Esophagus mucosa (tissue), 1 donor: ENCODE results near the gene RAP1A. TPM values are rescaled to one million over a fixed set of nuclear protein-coding genes. Genes with fewer than 3 reads are reported as not detected.
"Not testable (repeated sequence)": the region's sequence is repeated elsewhere in the genome, so short reads cannot be mapped to it uniquely, and the experiment has no call there.

Experiments
- ATAC-seq: fragments of 200-7000 bp; cut with Tn5 transposase; one replicate; pipeline ENCODE4 v1.9.1; 2020
- total RNA-seq: library from RNA; stranded (reverse); gene quantifications from one replicate; pipeline ENCODE4 v1.2.4, GENCODE V29; 2023
- donor health status: DM: yes; HTN: yes; CAD: no.

RAP1A gene
- total RNA-seq, 1 donor from 2014 or later = 36.0 TPM

GRCh38 chr1:111598544-111598943 lies 21.0 kb upstream of the RAP1A start:
- no peak for ATAC-seq

- no peak for ATAC-seq
Observed at GRCh38 chr1:111599781-111600693, 19.6 kb upstream of the RAP1A start.

- ATAC-seq = no peak
Observed at GRCh38 chr1:111600886-111601386, 18.7 kb upstream of the RAP1A start.

GRCh38 chr1:111602302-111602701 lies 17.3 kb upstream of the RAP1A start:
- no peak for ATAC-seq

GRCh38 chr1:111602974-111603373 lies 16.6 kb upstream of the RAP1A start:
- no peak for ATAC-seq

- peak; percentile 61 for ATAC-seq
Observed at GRCh38 chr1:111603979-111604378, 15.6 kb upstream of the RAP1A start.

GRCh38 chr1:111604931-111605330 lies 14.7 kb upstream of the RAP1A start:
- no peak for ATAC-seq

- no peak for ATAC-seq
Observed at GRCh38 chr1:111605576-111605975, 14.0 kb upstream of the RAP1A start.

GRCh38 chr1:111606457-111607215 lies 13.0 kb upstream of the RAP1A start:
- ATAC-seq = not testable (repeated sequence)

- ATAC-seq = not testable (repeated sequence)
Observed at GRCh38 chr1:111608528-111608927, 11.1 kb upstream of the RAP1A start.

GRCh38 chr1:111611986-111612385 lies 7.6 kb upstream of the RAP1A start:
- no peak for ATAC-seq

GRCh38 chr1:111615870-111616715 lies 3.5 kb upstream of the RAP1A start:
- no peak for ATAC-seq

- ATAC-seq = no peak
Observed at GRCh38 chr1:111618081-111618480, 1.5 kb upstream of the RAP1A start.

GRCh38 chr1:111618961-111619634 lies 491 bp upstream of the RAP1A start:
- no peak for ATAC-seq

GRCh38 chr1:111620441-111620971 lies 917 bp downstream of the RAP1A start:
- no peak for ATAC-seq

- no peak for ATAC-seq
Observed at GRCh38 chr1:111621050-111621449, 1.5 kb downstream of the RAP1A start.

- no peak for ATAC-seq
Observed at GRCh38 chr1:111622166-111622565, 2.6 kb downstream of the RAP1A start.

- ATAC-seq = no peak
Observed at GRCh38 chr1:111624382-111624781, 4.8 kb downstream of the RAP1A start.

GRCh38 chr1:111625276-111625675 lies 5.7 kb downstream of the RAP1A start:
- no peak for ATAC-seq

GRCh38 chr1:111628153-111628552 lies 8.6 kb downstream of the RAP1A start:
- no peak for ATAC-seq

- ATAC-seq = no peak
Observed at GRCh38 chr1:111629190-111629954, 9.8 kb downstream of the RAP1A start.
